Activated naive CD8-positive, alpha-beta T cell treated with anti-CD3 and anti-CD28 coated beads for 36 hours (primary cell): ENCODE measurements around the gene SLC25A45. TPM values are rescaled to one million over a fixed set of nuclear protein-coding genes. Genes with fewer than 3 reads are reported as not detected.

Experiments used
- DNase-seq: peaks from one replicate; pipeline ENCODE4 v3.0.0; 2021
- H3K27ac Mint-ChIP-seq: one replicate; pipeline ENCODE4 v1.8.0; 2022; ENCODE audit warnings: mild to moderate bottlenecking, moderate library complexity, mixed read lengths
- H3K27me3 Mint-ChIP-seq: one replicate; pipeline ENCODE4 v1.8.0; 2022; ENCODE audit warnings: mild to moderate bottlenecking, mixed read lengths
- H3K36me3 Mint-ChIP-seq: one replicate; pipeline ENCODE4 v1.8.0; 2021; ENCODE audit warnings: mild to moderate bottlenecking, mixed read lengths
- H3K4me1 Mint-ChIP-seq: one replicate; pipeline ENCODE4 v1.8.0; 2021; ENCODE audit warnings: mixed read lengths
- H3K4me3 Mint-ChIP-seq: one replicate; pipeline ENCODE4 v1.8.0; 2022; ENCODE audit warnings: mild to moderate bottlenecking, moderate library complexity, mixed read lengths
- H3K9me3 Mint-ChIP-seq: one replicate; pipeline ENCODE4 v1.8.0; 2022; ENCODE audit warnings: mixed read lengths
- total RNA-seq, 2 experiments: library from RNA; stranded (reverse); gene quantifications; one replicate each; pipeline ENCODE4 v1.2.3, GENCODE V29; 2021

SLC25A45 gene
- total RNA-seq, 2 experiments from 2014 or later: 15.4 to 15.7 TPM

DNA sequence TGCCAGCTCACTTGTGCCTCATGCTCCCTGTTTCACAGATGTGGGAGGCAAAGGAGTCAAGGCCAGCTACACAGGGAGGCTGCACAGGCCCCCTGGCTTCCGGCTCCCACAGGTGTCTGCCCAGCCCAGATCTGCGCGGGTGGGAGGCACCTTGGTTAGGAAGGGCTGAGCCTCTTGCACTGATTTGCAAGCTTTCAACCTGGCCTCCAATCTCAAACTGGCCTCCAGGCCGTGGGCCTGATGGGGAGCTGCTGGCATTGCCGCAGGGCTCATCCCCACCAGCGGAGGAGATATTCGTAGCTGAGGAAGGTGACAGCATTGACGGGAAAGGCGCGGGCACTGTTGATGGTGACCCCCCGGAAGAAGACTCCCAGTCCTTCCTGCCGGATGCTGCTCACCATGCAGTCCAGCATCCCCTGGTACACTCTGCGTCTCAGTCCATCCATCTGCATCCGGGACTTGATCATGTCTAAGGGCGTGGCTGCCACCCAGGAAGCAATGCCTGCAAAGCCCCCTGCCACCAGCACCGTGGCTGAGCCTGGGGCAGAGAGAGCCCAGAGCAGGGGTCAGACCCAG is 6.2 kb downstream of the SLC25A45 start:
- H3K27me3 Mint-ChIP-seq: no peaks in the 10 kb centered on the region
- no peaks in the 10 kb centered on the region for H3K36me3 Mint-ChIP-seq
- H3K4me1 Mint-ChIP-seq: peaks cover 11% of the 10 kb centered on the region
- no peaks in the 10 kb centered on the region for H3K9me3 Mint-ChIP-seq
- H3K4me3 Mint-ChIP-seq: no peak overlapping the region
- no peak overlapping the region for H3K27ac Mint-ChIP-seq
- DNase-seq: no peak

DNA sequence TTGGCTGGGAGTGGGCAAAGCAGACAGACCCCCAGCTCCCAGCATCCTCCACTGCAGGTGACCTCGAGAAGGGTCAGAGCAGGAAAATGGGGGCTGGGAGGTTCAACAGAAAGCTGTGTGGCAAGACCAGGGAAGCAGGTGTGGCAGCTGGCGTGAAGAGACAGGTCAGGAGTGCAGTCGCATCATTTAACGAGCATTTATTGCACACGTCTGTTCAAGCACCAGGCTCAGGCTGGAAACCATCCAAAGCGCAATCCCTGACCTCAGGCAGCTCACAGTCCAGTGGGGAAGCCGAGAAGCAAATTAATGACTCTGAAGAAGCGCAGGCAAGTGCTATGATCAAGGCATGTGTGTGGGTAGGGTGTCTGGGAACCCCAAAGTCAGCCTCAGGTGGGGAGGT is 7.4 kb downstream of the SLC25A45 start:
- H3K4me1 Mint-ChIP-seq: peaks cover 1% of the 10 kb centered on the region
- DNase-seq: no peak
- H3K4me3 Mint-ChIP-seq: no peak overlapping the region
- no peaks in the 10 kb centered on the region for H3K9me3 Mint-ChIP-seq
- no peaks in the 10 kb centered on the region for H3K36me3 Mint-ChIP-seq
- H3K27me3 Mint-ChIP-seq: no peaks in the 10 kb centered on the region
- no peak overlapping the region for H3K27ac Mint-ChIP-seq

DNA sequence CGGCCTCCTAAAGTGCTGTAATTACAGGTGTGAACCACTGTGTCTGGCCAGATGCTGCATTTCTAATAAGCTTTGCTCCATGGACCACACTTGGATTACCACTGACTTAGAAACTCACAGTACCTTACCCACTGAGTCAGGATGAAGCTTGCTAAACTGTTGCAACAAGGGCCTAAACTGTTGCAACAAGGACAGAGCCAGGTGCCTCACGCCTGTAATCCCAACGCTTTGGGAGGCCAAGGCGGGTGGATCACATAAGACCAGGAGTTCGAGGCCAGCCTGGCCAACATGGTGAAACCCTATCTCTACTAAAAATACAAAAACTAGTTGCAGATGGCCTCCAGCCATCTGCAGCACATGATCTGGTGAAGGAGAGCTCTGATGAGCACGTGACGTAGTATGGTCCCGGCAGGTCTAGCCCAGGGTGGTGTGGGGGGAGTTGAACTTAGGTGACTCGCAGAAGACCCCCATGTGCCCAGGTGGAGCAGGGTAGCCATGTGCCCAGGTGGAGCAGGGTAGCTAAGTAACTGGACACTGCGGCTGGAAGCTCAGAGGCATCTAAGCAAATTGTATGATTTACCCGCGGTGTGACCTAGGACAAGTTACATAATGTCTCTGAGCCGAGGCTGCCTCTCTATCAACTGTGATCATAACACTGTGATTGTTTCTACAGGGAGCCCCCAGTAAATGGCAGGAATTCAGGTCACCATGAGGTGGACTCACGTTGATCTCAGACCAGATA is 8.4 kb downstream of the SLC25A45 start:
- Mint-ChIP-seq H3K4me1 (no peaks in the 10 kb centered on the region), H3K4me3 (no peak overlapping the region), H3K27ac (no peak overlapping the region), H3K9me3 (no peaks in the 10 kb centered on the region), H3K36me3 (no peaks in the 10 kb centered on the region), H3K27me3 (no peaks in the 10 kb centered on the region)
- DNase-seq: no peak

DNA sequence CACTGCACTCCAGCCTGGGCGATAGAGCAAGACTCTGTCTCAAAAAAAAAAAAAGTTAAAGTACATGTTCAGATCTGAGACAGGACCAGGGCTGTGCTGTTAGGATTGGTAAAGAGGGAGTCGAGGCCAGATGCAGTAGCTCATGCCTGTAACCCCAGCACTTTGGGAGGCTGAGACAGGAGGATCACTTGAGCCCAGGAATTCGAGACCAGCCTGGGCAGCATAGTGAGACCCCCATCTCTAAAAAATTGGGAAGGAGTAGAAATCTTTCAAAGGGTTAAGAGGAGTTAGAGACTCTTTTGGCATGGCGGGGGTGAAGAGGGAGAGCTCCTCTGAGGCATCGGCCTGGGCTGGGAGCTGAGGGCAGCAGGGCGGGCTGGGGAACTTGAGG is 11.8 kb downstream of the SLC25A45 start:
- no peaks in the 10 kb centered on the region for H3K27me3 Mint-ChIP-seq
- H3K9me3 Mint-ChIP-seq: no peaks in the 10 kb centered on the region
- H3K36me3 Mint-ChIP-seq: no peaks in the 10 kb centered on the region
- no peak overlapping the region for H3K4me3 Mint-ChIP-seq
- H3K4me1 Mint-ChIP-seq: peaks cover 4% of the 10 kb centered on the region
- DNase-seq: no peak
- H3K27ac Mint-ChIP-seq: no peak overlapping the region

DNA sequence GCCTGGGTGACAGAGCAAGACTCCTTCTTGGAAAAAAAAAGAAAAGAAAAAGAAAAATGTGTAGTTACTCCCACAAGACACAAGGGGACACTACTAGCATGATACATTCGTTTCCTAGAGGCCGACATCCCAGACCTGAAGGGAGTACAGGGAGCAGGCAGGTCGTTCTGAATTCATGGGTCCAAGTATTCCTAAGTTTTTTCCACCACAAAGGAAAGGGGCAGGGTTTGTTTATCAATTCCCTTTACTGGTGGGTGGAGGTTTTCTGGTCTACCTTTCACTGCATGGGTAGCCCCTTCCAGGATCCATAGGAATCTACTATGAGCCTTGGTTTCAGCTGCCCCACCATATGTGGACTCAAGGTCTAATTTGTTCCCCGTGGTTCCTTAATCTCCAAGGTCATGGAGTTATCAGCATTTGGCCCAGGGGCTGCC is 16.1 kb downstream of the SLC25A45 start:
- Mint-ChIP-seq H3K36me3 (no peaks in the 10 kb centered on the region), H3K27me3 (no peaks in the 10 kb centered on the region)
- DNase-seq: no peak

DNA sequence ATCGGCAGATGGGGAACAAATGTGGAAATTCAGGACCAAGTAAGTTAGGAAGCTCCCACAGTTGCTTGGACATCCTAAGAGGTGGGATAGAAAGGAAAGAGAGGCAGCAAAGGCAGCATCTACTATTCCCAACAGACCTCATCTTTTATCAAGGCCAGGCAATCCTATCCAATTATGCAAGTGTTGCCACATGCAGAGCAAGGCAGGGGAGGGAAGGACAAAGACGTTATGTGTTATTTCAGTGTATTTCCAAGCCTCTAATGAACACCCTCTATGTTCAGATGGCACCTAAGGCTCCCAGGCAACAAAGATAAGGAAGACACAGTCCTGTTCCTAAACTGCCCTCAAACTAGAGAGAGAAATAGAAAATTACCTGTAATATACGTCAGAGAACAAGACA is 18.7 kb downstream of the SLC25A45 start:
- DNase-seq: no peak
- Mint-ChIP-seq H3K4me3 (no peak overlapping the region), H3K36me3 (no peaks in the 10 kb centered on the region), H3K9me3 (no peaks in the 10 kb centered on the region), H3K27me3 (no peaks in the 10 kb centered on the region), H3K4me1 (peaks cover 6% of the 10 kb centered on the region), H3K27ac (no peak overlapping the region)

More for the DNA sequence above, 16.1 kb downstream of the SLC25A45 start:
- Mint-ChIP-seq H3K4me3 (no peak overlapping the region), H3K9me3 (no peaks in the 10 kb centered on the region), H3K27ac (no peak overlapping the region), H3K4me1 (peaks cover 6% of the 10 kb centered on the region)

DNA sequence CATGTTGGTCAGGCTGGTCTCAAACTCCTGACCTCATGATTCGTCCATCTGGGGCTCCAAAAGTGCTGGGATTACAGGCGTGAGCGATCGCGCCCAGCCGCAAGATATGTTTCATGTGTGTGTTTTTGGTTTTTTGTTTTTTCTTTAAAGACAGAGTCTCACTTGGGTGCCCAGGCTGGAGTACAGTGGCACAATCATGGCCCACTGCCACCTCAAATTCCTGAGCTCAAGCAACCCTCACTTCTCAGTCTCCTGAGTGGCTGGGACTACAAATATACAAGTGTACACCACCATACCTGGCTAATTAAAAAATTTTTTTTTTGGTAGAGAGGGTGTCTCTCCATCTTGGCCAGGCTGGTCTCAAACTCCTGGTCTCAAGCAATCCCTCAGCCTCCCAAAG is 19.5 kb downstream of the SLC25A45 start:
- Mint-ChIP-seq H3K27me3 (no peaks in the 10 kb centered on the region), H3K27ac (no peak overlapping the region), H3K4me3 (no peak overlapping the region), H3K4me1 (peaks cover 6% of the 10 kb centered on the region), H3K9me3 (no peaks in the 10 kb centered on the region), H3K36me3 (no peaks in the 10 kb centered on the region)
- DNase-seq: no peak

DNA sequence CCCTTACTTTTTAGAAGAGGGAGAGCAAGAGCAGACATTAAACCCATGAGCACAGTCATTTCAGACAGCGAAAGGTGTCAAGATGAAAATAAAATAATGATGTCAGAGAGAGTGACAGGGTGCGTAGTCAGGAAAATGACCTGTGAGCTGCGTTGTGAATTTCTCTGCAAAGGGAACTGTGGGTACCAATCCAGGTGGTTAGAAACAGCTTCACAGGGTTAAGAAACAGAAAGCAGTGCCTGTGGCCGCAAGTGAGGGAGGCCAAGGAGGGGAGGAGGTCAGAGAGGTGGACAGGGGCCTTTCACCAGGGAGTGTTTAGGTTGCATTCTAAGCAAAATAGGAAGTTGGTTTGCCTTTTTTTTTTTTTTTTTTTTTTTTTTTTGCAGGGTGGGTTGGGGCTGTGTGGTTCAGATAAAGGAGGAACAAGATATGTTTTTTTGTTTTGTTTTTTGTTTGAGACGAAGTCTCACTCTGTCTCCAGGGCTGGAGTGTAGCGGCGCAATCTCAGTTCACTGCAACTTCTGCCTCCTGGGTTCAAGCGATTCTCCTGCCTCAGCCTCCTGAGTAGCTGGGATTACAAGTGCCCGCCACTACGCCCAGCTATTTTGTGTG is 20.0 kb downstream of the SLC25A45 start:
- Mint-ChIP-seq H3K4me3 (no peak overlapping the region), H3K4me1 (peaks cover 6% of the 10 kb centered on the region), H3K9me3 (no peaks in the 10 kb centered on the region), H3K27me3 (no peaks in the 10 kb centered on the region), H3K27ac (no peak overlapping the region), H3K36me3 (no peaks in the 10 kb centered on the region)
- no peak for DNase-seq

DNA sequence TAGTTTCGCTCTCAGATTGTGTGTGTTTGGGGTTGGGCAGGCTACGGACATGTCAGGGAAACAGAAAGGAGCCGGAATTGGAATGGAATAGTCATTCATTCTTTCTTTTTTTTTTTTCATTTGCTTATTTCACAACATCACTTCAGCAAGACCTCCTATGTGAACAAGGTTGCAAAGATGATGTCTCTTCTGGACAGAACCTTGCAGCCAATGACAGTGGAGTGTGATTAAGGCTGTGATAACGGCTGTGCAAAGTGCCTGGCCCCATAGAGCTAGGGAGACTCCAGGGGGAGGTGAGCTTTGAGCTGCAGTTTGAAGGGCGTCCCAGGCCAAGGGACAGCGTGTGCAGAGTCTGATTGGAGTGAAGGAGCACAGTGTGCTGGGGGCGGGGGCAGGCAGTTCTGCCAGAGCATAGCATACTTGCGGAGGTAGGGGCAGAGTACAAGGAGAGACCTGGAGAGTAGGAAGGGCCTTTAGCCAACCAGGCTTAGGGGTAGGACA is 24.5 kb downstream of the SLC25A45 start:
- Mint-ChIP-seq H3K27me3 (no peaks in the 10 kb centered on the region), H3K27ac (no peak overlapping the region), H3K4me1 (peaks cover 12% of the 10 kb centered on the region), H3K36me3 (no peaks in the 10 kb centered on the region), H3K9me3 (no peaks in the 10 kb centered on the region), H3K4me3 (no peak overlapping the region)
- no peak for DNase-seq

DNA sequence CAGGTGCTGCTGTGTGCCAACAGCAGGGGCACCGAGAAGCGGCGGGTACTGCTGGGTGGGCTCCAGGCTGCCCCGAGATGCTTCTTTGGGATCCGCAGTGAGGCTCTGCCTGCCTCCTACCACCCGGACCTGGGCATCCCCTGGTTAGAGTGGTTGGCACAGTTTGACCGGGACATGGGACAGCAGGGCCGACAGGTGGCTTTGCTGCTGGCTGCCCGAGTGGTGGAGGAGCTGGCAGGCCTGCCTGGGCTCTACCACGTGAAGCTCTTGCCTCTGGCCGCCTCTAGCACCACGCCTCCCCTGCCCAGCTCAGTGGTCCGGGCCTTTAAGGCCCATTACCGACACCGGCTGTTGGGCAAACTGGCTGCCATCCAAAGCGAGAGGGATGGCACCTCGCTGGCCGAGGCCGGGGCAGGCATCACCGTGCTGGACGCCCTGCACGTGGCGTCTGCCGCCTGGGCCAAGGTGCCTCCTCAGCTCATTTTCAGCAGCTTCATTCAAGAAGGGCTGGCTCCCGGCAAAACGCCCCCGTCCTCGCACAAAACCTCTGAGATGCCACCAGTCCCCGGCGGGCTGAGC is 26.0 kb downstream of the SLC25A45 start:
- Mint-ChIP-seq H3K36me3 (no peaks in the 10 kb centered on the region), H3K4me3 (no peak overlapping the region), H3K9me3 (no peaks in the 10 kb centered on the region), H3K4me1 (peaks cover 10% of the 10 kb centered on the region), H3K27me3 (no peaks in the 10 kb centered on the region), H3K27ac (no peak overlapping the region)
- no peak for DNase-seq

DNA sequence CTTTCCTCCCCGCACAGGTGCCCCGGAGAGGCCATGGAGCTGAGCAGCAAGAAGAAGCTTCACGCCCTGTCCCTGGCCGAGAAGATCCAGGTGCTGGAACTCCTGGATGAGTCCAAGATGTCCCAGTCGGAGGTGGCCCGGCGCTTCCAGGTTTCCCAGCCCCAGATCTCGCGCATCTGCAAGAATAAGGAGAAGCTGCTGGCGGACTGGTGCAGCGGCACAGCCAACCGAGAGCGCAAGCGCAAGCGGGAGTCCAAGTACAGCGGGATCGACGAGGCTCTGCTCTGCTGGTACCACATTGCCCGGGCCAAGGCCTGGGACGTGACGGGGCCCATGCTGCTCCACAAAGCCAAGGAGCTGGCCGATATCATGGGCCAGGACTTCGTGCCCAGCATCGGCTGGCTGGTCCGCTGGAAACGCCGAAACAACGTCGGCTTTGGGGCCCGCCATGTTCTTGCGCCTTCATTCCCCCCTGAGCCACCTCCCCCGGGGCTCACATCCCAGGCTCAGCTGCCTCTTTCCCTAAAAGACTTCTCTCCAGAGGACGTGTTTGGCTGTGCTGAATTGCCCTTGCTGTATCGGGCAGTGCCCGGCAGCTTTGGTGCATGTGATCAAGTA is 26.6 kb downstream of the SLC25A45 start:
- H3K27me3 Mint-ChIP-seq: no peaks in the 10 kb centered on the region
- H3K27ac Mint-ChIP-seq: no peak overlapping the region
- no peaks in the 10 kb centered on the region for H3K9me3 Mint-ChIP-seq
- DNase-seq: no peak
- no peaks in the 10 kb centered on the region for H3K36me3 Mint-ChIP-seq
- peak overlapping the region; percentile 89 for H3K4me3 Mint-ChIP-seq
- peaks cover 10% of the 10 kb centered on the region for H3K4me1 Mint-ChIP-seq

DNA sequence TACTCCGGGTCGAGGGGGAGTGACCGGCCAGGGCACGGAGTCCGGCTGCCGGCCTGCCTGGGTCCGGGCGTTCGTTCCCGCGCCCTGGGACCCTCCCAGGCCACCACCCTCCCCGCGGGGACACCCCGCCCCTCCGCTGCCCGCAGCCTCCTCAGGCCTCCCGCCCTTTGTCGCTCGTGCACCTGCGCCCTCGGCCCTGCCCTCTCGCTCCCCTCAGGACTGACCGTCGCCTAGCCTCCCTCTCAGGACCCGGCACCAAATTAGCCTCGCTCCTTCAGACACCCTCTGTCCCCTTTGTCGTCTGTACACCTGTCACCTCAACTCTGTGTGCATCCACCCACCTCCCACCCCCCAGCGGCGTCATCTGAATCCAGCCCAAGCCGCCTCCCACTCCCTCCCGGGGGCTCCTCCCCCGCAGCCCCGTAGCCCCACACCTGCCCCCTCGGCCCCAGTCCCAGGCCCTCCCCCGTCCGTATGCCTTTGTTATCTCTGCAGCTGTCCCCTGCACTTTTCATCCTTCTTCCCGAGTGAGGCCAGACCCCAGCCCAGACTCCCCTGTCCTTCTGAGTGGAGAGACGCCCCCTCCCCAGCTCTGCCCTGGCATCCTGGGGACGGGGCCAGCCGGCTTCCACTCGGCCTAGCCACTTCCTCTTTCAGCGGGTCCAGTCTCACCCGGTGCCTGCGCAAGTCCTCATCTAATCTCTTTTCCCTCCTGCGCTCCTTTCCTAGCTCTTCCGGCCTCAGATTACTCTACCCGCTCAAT is 27.3 kb downstream of the SLC25A45 start:
- Mint-ChIP-seq H3K9me3 (no peaks in the 10 kb centered on the region), H3K36me3 (no peaks in the 10 kb centered on the region), H3K4me3 (peak overlapping the region; percentile 89), H3K27ac (peak overlapping the region; percentile 67), H3K4me1 (peaks cover 10% of the 10 kb centered on the region), H3K27me3 (no peaks in the 10 kb centered on the region)
- DNase-seq: peak; percentile 45

DNA sequence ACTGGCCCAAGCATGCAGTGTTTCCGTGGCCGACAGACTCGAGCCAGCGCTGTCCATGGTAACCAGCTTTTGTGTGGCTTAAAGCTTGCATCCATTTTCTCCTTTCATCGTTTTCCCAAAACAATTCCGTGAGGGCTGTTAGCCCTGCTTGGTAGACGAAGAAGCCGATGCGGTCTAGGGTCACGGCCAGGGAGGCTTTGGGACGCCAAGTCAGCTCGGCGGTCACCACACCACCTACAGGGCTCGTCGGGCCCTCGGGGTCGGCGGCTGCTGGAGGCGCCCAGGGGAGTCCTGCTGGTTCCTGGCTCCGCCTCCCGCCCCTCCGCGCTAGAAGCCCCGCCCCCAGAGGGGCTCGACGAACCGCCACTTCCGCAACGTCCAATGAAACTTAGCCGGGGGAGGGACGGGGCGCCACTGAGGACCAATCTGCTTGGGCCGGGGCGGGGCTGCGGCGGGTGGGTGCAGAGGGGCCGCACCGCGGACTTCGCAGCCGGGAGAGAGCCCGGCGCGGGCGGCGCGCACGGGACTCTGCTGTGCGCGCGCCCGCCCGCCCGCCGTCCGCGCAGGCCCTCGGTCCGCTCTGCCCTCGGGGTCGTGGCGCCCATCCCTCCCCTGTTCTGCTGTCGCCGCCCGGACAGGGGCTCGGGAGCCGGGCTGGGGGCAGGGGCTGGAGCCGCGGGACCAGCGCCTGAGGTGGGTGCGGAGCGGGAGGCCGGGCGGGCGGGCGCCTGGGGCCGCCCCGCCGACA is 28.0 kb downstream of the SLC25A45 start, which contains the start of gene TIGD3:
Gene TIGD3 (plus strand): TSS at position 487 of the 748 bp plus-strand sequence. CDS start 1,058 bp downstream, outside the sequence.
- H3K4me1 Mint-ChIP-seq: peaks cover 10% of the 10 kb centered on the region
- no peaks in the 10 kb centered on the region for H3K9me3 Mint-ChIP-seq
- H3K36me3 Mint-ChIP-seq: no peaks in the 10 kb centered on the region
- H3K4me3 Mint-ChIP-seq: peak within 1 kb of the TSS; percentile 89
- peak within 1 kb of the TSS; percentile 67 for H3K27ac Mint-ChIP-seq
- H3K27me3 Mint-ChIP-seq: no peaks in the 10 kb centered on the region
- peak; percentile 97 for DNase-seq

DNA sequence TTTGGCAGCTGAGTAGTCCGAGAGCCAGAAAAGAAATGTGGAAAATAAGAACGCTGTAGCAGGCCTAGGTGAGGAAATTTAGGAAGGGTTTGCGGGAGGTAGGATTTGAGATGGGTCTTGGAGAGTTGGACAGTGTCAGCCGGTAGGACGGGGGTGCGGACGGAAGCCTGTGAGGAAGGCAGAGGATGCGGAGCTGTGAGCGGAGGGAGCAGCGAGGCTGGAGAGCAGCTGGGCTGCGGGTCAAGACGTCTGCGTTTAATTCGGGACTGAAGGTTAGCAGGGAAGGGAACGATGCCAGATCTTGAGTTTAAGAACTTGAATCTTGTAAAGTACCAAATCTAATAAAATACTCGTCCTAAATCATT is 28.6 kb downstream of the SLC25A45 start:
- Mint-ChIP-seq H3K27me3 (no peaks in the 10 kb centered on the region), H3K27ac (peak overlapping the region; percentile 55), H3K36me3 (peaks cover 1% of the 10 kb centered on the region), H3K4me3 (peak overlapping the region; percentile 19), H3K9me3 (no peaks in the 10 kb centered on the region), H3K4me1 (peaks cover 10% of the 10 kb centered on the region)
- no peak for DNase-seq
